Measurements from ENCODE around the gene GAL3ST1.

DNA sequence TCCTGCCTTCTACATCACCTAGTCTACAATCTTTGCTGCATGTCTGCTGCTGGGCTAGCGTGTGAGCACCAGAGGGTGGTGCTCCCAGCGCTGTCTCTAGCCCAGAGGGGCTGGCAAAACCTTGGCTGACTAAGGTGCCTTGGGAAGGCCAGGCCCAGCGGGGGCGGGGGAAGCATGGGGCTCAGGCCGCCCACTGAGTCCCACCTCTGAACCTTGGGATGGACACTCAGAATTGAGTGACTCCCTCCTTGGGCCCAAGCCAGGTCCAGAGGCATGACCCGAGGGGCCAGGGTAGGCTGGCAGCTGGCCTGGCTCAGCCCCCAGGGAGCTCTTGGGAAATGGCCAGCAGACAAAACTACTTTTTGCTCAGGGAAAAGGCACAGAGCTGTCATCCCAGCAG lies 7.6 kb upstream of the GAL3ST1 start:
- TF ChIP-seq, protein P1, sequence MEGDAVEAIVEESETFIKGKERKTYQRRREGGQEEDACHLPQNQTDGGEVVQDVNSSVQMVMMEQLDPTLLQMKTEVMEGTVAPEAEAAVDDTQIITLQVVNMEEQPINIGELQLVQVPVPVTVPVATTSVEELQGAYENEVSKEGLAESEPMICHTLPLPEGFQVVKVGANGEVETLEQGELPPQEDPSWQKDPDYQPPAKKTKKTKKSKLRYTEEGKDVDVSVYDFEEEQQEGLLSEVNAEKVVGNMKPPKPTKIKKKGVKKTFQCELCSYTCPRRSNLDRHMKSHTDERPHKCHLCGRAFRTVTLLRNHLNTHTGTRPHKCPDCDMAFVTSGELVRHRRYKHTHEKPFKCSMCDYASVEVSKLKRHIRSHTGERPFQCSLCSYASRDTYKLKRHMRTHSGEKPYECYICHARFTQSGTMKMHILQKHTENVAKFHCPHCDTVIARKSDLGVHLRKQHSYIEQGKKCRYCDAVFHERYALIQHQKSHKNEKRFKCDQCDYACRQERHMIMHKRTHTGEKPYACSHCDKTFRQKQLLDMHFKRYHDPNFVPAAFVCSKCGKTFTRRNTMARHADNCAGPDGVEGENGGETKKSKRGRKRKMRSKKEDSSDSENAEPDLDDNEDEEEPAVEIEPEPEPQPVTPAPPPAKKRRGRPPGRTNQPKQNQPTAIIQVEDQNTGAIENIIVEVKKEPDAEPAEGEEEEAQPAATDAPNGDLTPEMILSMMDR (IDR thresholded peaks at IDR 0.05) = no peak
- TF ChIP-seq EZH2 (IDR thresholded peaks at IDR 0.05) (no peak), EZH2phosphoT487 (IDR thresholded peaks at IDR 0.05) (no peak)

Data from neural progenitor cell (in vitro differentiated cells).